NCI-H1694 treated with DMSO at 0.1 percent for 48 hours (cell line): ENCODE results near the gene ZNF451.
"Not testable (repeated sequence)": the region's sequence is repeated elsewhere in the genome, so short reads cannot be mapped to it uniquely, and the experiment has no call there.

Experiments
- DNase-seq: peaks from one replicate; lab custom pipeline; 2025; lab: John Stamatoyannopoulos, UW

ZNF451 gene

DNA sequence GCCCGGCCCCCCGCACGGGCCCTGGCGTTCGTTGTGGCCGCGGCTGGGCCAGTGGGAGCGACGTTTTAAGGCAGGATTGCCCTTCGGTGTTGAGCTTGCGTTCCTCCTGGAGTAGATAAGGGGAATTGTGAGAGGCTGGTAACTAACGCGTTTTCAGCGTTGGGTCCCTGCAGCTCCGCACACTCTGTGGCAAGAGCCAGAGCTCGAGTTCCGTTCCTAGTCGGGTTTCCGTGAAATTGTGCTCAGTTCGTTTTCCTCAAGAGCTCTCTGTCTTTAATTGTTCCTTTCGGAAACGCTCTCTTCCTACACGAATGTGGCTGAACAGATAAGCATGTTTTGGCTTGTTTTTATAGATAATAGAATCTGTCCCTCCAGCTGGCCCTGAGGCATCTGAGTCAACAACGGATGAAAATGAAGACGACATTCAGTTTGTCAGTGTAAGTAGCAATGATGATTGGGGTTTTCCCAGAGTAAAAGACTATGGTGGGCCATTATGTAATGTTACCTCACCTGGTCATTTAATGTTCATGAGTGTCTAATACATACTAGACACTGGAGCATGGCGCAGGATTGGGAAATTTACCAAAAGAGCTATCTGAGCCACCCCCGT is 575 bp downstream of the ZNF451 start:
- not testable (repeated sequence) for DNase-seq

DNA sequence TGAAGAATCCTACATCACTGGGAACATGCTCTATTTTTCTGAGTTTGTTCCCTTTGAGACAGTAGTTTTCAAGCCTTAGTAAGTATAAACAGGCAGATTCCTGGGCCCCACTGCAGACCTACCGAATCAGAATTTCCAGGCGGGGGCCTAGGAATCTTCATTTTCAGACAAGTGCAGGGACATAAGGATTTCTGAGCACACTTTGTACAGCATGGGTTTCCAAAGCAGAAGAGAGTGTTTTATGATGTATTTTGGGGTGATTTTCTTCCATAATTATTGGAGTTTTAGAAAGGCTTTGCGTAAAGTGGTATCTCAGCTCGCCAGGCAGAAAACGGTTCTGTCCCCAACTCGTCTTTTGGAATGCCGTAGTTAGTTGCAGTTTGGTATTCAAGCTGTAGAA is 1.4 kb downstream of the ZNF451 start:
- DNase-seq = not testable (repeated sequence)

DNA sequence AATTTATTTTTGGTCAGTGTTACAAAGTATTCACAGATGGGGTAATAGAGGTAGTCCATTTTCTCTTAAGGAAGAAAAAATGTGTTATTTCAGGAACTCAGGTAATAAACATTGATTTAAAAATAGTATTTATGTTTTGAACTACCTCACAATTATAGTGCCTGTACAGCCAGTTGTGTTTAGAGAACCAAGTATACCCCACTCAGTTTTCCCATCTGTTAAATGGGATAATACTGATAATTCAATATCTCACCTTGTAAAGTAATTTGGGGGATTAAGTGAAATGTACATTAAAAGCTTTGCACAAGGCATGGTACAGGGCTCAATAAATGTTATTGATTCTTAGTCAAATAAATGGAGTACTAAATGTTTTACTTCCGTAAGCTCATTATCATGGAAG is 4.7 kb downstream of the ZNF451 start:
- no peak for DNase-seq

DNA sequence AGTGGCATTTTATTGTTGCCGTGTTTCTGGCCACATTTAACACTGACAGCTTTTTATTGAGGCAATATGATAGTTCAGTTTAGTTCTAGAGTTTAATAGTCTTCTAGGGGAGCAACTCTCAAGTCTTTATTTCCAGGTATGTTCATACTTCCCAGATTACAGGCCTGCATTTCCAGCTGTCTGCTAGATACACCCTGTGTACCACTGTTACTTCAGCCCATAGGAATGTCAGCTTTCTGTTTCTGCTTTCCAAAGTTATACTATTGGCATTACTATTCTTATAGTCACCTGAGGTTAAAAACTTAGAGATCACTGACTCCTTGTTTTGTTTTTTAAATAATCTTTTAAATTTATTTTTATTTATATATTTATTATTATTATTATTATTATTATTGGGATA is 7.6 kb downstream of the ZNF451 start:
- no peak for DNase-seq

DNA sequence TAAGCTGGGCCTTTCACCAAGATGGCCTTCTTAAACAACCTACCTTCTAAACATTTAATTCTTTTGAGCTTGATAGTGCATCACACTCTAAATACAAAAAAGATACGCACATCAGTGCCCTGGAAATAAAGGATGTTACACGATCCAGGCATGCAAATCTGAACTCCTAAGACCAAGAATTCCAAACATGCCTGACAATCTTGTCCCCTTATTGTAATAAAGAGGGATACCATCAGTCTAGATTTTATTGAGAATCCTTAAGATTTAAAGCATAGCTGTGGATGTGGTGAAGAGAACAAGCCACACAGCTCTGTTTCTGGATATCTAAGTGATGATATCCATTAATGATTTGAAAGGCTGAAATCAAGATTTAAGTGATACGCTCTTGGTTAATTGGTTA is 13.0 kb downstream of the ZNF451 start:
- no peak for DNase-seq

DNA sequence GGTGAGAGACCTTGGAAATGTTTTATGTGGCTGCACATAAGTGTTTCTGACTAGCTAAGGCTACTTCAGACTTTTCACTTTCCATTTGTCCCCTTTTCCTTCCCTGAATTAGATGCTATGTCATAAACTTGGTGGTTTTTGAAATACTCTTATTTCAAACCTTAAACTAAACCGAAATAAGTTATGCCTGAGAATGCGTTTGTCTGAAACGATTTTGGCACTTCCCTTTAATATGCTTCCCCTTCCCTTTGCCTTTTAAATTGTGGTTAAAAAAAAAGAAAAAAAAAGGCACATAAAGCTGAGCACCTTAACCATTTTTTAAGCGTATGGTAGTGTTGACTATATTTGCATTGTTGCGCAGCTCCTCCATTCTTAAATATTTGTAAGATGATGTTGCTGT is 14.3 kb downstream of the ZNF451 start:
- DNase-seq = no peak

DNA sequence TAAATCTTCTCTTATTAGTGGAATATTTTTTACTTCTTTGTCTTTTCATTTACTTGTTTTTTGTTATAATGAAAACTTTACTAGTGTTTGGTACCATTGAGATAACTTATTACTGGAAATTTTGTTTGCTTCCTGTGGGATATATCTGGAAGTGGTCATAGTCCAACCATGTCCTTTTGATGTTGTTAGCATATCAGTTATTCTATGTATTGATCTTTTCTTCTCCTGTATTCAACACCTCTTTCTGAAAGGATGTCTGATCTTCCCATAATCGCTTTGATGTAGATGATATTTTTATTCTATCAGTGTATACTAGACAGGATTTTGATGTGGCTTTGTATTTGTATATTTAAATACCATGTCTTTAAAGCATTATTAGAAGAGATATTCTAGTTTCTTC is 17.0 kb downstream of the ZNF451 start:
- no peak for DNase-seq

DNA sequence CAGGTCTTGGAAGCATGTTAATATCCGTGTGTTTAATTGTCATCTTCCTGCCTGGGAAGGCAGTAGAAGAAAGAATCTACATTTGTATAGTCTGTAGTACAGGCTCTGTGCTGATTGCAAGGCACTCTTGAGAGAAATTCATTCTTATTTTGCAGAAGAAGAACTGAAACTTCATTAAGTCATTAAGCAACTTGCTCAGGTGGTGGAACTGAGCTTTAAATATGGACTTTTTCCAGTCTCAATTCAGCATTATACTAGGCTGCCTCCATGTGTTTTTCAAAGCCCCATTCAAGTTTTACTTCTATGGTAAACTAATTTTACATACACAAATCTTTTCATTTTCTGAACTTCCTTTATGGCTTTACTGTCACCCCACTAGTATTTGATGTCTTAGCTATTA is 18.7 kb downstream of the ZNF451 start:
- DNase-seq = no peak

DNA sequence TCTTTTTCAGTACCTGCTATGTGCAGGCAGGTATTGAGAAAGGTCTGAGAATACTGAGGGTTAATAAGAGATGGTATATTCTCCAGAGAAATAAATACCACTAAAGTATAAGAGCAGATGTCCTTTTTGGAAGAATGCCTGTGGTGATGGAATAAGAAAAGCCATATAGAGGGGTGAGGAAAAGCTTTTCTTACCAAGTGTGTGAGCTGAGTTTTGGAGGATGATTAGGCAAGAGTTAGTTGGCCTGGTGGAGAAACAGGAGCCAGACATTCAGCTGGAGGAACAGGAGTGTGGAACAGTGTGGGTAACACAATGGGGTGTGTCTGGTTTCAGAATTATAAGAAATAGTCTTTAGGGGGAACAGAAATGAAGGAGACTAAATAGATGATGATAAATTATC is 19.9 kb downstream of the ZNF451 start:
- DNase-seq = no peak

DNA sequence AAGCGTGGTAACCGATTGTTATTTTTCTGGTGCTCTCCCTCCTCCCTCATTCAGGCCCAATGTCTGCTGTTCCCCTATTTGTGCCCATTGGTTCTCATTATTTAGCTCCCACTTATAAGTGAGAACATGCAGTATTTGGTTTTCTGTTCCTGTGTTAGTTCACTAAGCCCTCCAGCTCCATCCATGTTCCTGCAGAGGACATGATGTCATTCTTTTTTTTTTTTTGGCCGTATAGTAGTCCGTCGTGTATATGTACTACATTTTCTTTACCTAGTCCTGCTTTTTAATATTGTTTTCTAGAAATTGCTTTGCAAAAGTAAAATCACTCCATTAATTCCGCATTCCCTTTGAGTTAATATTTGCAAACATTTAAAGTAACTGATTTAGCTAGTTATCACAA is 23.1 kb downstream of the ZNF451 start:
- DNase-seq = no peak

DNA sequence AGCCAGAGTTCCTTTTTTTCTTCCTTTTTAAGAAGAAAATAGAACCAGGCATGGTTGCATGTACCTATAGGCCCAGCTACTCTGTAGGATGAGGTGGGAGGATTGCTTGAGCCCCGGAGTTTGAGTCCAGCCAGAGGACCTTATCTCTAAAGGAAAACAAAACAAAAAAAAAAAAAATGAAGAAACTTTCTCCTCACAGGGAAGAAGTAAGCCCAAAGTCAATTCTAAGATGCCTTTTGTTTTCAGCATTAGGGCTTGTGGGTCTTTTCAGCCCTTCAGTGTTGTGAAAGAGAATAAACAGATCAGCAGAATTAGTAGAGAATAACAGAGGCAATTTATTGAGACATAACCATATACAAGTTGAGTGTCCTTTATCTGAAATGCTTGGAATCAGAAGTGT is 26.8 kb downstream of the ZNF451 start:
- DNase-seq = no peak

DNA sequence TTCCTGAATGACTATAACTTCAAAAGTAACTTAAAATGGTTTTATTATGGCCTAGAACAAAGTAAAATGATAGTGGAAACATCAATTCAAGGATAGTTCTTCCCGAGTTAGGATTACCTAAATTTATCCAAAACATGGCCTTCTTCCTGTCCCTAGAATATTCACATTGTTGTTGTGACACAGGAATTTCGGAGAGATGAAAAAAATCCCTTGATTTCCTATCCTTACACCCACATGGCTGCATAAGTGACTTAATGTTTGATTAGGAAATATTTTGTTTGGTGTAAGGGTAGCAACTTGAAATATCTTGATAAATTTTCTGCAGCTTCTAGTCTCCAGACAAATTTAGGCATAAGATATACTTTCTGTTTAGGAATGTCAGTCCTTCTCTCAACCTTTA is 27.8 kb downstream of the ZNF451 start:
- no peak for DNase-seq

DNA sequence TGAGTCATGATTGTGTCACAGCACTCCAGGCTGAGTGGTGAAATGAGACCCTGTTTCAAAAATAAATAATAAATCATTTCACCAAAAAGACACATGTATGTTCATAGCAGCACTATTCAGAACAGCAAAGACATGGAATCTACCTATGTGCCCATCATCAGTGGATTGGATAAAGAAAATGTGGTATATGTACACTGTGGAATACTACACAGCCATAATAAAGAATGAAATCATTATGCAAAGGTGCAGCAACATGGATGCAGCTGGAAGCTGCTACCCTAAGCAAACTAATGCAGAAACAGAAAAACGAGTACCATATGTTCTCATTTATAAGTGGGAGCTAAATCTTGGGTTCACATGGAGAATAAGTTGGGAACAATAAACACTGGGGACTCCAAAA is 33.1 kb downstream of the ZNF451 start:
- DNase-seq = no peak

DNA sequence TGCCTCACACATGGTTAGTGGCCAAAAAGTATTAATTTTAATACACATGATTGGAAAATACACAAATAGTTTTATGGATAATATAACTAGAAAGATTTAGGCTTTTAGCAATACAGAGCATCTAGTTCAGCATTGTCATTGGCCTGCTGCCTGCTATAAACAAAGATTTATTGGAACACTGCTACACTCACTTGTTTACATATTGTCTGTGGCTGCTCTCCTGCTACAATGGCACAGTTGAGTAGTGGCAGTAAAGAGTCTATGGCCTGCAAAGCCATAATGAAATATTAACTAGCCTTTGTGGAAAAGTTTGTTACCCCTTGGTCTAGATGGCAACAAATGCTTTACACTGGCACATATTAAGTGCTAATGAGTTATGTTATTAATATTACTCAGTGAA is 37.8 kb downstream of the ZNF451 start:
- DNase-seq = no peak

DNA sequence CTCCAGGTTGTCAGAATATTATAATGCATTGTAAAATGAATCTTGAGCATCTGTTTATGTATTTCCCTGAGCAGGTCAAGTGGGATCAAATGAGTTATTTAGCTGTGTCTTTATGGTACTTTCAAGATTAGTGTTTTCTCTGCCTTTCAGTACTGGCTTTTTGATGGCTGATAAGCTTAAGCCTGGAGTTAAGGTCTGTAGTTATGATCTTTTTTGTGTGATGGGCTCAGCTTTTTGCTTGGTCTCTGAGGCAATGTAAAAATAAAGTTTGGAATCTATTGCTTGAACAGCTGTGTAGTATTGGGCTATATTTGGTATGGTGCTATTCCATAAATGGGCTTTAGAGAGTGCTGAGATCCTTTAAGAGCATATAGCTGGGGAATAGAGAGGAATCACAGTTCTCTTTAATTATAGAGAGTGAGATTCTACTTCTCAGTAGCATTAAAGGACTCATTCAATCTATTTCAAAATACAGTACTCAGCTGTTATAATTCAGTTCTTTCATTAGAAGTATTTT is 40.7 kb downstream of the ZNF451 start:
- DNase-seq = no peak

DNA sequence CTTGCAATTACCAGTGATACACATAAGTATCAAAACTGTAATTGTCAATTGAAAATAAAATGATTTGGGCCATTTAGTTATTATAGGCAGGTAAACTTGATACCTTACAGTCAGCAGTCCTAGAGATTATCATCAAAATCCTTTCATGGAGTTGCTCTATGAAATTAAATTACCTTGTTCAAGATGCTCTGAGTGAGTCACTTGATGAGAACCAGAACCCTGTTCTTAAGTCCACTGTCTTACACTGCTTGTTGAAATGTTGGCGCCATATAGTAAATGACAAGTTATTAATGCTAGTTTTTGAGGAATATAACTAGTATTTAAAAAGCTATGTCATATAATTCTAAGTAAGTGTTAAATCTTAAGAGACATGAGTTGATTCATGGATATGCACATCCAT is 45.0 kb downstream of the ZNF451 start:
- DNase-seq = no peak

DNA sequence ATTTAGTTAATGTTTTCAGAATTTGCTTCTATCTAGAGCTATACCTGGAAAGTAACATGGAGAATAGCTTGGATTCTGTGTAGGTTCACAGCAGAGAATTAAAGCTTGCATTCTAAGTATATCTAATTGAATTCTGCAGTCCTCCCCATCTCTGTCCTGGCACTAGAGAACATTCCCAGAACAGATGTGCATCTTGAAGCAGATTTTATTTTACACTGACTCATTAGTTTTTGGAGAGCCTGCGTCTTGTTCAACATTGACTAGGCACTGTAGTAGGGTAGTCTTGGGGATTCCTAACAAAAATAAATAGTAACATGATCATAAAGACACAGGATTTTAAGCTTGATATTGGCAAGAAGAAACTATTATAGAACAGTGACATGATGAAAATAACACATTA is 45.9 kb downstream of the ZNF451 start:
- no peak for DNase-seq

DNA sequence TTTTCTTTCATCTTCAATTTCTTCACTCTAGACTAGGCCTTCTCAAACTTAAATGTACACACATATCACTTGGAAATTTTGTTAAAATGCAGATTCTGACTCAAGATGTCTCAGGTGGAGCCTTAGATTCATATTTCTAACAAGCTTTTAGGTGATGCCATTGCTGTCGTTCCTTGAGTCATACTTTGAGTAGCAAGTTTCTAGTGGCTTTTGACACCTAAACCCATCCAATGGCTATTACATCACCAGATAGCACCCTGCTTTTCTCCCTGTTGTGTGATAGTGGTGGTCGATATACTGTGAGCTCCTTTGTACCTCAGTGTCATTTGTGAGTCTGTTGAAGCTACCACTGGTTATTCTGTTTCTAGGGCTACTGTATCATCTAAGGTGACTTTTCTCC is 47.4 kb downstream of the ZNF451 start:
- no peak for DNase-seq

DNA sequence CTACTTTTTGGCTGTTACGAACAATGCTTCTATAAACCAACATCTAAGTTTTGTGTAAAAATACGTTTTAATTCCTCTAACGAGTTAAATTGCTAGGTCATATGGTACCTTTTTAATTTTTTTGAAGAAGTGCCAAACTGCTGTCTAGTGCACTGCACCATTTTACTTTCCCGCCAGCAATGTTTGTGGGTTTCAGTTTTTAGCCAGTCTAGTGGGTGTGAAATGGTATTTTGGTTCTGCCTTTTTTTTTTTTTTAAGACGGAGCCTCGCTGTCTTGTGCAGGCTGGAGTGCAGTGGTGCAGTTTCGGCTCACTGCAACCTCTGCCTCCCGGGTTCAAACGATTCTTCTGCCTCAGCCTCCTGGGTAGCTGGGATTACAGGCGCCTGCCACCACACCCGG is 48.0 kb downstream of the ZNF451 start:
- no peak for DNase-seq

DNA sequence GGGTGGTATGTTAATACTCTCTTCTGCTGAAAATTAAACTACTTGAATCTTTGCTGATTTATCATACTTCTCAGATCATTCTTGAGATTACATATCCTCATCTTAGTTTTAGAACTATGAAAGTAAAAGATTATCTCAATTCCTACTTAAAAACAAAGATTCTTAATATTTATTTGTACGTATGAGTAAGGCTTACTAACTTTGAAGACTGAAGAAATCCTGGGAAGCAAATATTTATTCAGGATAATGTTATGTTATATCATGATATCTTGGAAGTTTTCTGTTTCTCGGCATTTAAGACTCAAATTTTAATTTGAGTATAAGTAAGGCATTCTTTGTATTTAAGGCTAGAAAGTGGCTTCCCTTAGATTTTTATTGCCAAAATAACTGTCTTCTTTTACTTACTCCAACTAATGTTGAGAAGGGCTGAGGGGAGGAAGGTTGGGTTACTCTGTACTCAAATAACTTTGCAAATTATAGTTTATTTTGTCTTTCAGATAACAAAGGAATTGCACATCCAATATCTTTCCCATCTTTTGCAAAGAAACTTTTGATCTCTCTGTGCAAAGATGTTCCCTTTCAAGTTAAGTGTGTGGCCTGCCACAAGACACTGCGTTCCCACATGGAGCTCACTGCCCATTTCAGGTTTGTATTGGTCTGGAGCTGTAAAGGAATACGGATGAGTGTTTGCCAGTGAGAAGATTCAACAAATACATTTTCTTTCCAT is 51.6 kb downstream of the ZNF451 start:
- DNase-seq = no peak

DNA sequence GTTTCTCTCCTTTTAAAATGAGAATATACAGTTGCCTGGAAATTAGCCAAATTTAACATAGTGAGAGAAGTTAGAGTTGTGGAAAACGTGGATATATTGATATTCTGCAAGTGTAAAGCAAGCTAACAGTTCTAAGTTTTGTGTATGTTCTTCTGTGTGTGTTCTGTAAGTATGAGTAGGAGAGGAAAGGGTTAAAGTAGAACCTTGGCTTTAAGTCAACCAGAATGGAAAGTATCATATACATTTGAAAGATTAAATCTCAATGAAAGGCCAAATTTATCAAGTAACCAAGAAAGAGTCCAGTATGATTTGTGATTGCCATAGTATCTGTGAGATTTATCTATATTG is 52.2 kb downstream of the ZNF451 start:
- no peak for DNase-seq

DNA sequence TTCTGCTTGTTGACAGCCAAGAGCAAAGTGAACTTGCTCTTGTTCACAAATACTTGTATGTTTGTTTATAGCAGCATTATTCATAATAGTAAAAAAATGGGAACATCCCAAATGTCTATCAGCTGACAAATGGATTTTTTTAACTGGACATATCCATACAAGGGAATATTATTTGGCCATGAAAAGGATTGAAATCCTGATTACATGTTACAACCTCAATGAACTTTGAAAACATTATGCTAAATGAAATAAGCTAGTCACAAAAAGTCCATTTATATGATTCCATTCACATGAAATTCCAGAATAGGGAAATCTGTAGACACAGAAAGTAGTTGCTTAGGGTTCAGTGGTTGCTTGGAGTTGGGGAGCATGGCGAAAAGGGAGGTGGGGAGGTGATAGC is 53.7 kb downstream of the ZNF451 start:
- DNase-seq = no peak

DNA sequence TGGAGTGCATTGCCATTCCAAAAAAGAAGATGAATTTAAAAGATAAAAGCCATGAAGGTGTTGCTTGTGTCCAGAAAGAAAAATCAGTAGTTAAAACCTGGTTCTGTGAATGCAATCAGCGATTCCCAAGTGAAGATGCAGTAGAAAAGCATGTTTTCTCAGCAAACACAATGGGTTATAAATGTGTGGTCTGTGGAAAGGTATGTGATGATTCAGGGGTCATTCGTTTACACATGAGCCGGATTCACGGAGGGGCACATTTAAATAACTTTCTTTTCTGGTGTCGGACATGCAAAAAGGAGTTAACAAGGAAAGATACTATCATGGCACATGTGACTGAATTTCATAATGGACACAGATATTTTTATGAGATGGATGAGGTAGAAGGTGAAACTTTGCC is 57.4 kb downstream of the ZNF451 start:
- DNase-seq = no peak
